ENCODE measurements around the gene TBC1D8. TPM values are rescaled to one million over a fixed set of nuclear protein-coding genes. Genes with fewer than 3 reads are reported as not detected.

TBC1D8 gene
- total RNA-seq, 1 experiment from 2014 or later: 139 TPM

DNA sequence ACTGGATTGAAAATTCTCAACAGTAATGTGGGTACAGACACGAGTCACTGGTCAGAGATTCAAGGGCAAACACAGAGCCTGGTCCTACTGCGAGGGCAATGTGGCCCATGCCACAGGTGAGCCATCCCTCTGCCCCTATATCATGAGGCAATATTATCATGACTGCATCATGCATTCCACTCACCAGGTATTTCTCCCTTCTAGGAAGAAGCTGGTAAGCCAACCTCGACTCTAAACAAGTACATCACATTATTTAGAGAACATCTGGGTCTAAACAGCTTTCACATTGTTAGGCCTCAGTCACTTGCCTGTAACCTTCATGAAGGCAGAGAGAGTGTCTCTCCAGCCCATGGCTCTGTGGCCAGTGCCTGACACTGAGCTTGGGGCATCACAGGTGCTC is 163.6 kb downstream of the TBC1D8 start:
- Histone ChIP-seq H3K27me3 (ENCODE audit: control insufficient read depth, insufficient read depth, low read length) (no peaks in the 10 kb centered on the region), H3K27ac (ENCODE audit: low read length) (no peak overlapping the region), H3K9me3 (ENCODE audit: control insufficient read depth, insufficient read depth, low read depth, low read length) (no peaks in the 10 kb centered on the region), H3K4me3 (ENCODE audit: low read depth in 2 of 2, low read length in 2 of 2) (no peak overlapping the region), H3K36me3 (ENCODE audit: control insufficient read depth, insufficient read depth, low read length) (0 out of 2 replicates have a peak, but pooled peaks cover 4% of the 10 kb centered on the region), H3K4me1 (ENCODE audit: control insufficient read depth, insufficient read depth, low read length) (peaks cover 11% of the 10 kb centered on the region)
- no peak for TF ChIP-seq TCF7L2 (IDR thresholded peaks at IDR 0.05; ENCODE audit: low read depth, low read length)
- TF ChIP-seq, protein P1, sequence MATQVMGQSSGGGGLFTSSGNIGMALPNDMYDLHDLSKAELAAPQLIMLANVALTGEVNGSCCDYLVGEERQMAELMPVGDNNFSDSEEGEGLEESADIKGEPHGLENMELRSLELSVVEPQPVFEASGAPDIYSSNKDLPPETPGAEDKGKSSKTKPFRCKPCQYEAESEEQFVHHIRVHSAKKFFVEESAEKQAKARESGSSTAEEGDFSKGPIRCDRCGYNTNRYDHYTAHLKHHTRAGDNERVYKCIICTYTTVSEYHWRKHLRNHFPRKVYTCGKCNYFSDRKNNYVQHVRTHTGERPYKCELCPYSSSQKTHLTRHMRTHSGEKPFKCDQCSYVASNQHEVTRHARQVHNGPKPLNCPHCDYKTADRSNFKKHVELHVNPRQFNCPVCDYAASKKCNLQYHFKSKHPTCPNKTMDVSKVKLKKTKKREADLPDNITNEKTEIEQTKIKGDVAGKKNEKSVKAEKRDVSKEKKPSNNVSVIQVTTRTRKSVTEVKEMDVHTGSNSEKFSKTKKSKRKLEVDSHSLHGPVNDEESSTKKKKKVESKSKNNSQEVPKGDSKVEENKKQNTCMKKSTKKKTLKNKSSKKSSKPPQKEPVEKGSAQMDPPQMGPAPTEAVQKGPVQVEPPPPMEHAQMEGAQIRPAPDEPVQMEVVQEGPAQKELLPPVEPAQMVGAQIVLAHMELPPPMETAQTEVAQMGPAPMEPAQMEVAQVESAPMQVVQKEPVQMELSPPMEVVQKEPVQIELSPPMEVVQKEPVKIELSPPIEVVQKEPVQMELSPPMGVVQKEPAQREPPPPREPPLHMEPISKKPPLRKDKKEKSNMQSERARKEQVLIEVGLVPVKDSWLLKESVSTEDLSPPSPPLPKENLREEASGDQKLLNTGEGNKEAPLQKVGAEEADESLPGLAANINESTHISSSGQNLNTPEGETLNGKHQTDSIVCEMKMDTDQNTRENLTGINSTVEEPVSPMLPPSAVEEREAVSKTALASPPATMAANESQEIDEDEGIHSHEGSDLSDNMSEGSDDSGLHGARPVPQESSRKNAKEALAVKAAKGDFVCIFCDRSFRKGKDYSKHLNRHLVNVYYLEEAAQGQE (IDR thresholded peaks at IDR 0.05; ENCODE audit: insufficient read depth in 1 of 2, low read depth in 2 of 2, low read length in 1 of 2): no peak
- TF ChIP-seq, protein P2, sequence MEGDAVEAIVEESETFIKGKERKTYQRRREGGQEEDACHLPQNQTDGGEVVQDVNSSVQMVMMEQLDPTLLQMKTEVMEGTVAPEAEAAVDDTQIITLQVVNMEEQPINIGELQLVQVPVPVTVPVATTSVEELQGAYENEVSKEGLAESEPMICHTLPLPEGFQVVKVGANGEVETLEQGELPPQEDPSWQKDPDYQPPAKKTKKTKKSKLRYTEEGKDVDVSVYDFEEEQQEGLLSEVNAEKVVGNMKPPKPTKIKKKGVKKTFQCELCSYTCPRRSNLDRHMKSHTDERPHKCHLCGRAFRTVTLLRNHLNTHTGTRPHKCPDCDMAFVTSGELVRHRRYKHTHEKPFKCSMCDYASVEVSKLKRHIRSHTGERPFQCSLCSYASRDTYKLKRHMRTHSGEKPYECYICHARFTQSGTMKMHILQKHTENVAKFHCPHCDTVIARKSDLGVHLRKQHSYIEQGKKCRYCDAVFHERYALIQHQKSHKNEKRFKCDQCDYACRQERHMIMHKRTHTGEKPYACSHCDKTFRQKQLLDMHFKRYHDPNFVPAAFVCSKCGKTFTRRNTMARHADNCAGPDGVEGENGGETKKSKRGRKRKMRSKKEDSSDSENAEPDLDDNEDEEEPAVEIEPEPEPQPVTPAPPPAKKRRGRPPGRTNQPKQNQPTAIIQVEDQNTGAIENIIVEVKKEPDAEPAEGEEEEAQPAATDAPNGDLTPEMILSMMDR (IDR thresholded peaks at IDR 0.05): no peak
- no peak for TF ChIP-seq SIN3A (IDR thresholded peaks at IDR 0.05; ENCODE audit: borderline replicate concordance, insufficient read depth, low read depth, low read length)
- no peak for TF ChIP-seq POLR2AphosphoS5 (IDR thresholded peaks at IDR 0.05; ENCODE audit: low read depth, low read length)
- DNase-seq (ENCODE audit: low read depth, low spot score) (no peak), ATAC-seq (no peak)
- intact Hi-C loops (cut with micrococcal nuclease; ENCODE audit: unreplicated experiment): loop anchor here (5.0 kb wide), 1 partner anchor 255 kb away; no protein-coding TSS in a partner anchor
- no TSS peak for BruUV-seq (replicated peaks)
- POLR2A ChIA-PET: interaction anchor here (0.5 kb wide), 1 partner anchor 257 kb away, joined by 3 read pairs; no protein-coding TSS in a partner anchor
- in situ Hi-C loops (cut with HindIII; ENCODE audit: low pct_unique_long_range_greater_than_20kb, low sequenced_read_pairs): no loop called here
- CTCF ChIA-PET: no interaction called here

DNA sequence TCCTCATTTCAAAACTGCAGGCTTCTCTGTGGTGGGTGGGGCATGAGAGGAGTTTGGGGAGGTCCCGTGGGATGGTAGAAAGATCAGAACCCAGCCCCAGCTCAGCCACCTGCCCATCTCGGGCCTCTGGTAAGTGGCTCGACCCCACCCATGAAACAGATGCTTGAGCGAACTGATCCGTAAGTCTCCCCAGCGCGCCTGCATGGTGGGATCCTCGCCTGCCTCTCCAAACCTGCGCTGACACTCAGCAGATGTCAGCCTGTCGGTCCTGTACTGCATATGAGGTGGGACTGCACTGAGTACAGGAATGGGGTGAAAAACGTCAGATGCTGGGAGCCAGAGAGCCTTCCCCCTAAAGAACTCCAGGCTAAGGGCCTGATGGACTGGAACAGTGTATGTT is 165.0 kb downstream of the TBC1D8 start:
- TF ChIP-seq SIN3A (IDR thresholded peaks at IDR 0.05; ENCODE audit: borderline replicate concordance, insufficient read depth, low read depth, low read length): no peak
- TF ChIP-seq POLR2AphosphoS5 (IDR thresholded peaks at IDR 0.05; ENCODE audit: low read depth, low read length): no peak
- TF ChIP-seq, protein P1 (IDR thresholded peaks at IDR 0.05; ENCODE audit: insufficient read depth in 1 of 2, low read depth in 2 of 2, low read length in 1 of 2): no peak
- TF ChIP-seq, protein P2 (IDR thresholded peaks at IDR 0.05): no peak
- no peak for TF ChIP-seq TCF7L2 (IDR thresholded peaks at IDR 0.05; ENCODE audit: low read depth, low read length)
- H3K9me3 ChIP-seq (ENCODE audit: control insufficient read depth, insufficient read depth, low read depth, low read length): no peaks in the 10 kb centered on the region
- no peak overlapping the region for H3K4me3 ChIP-seq (ENCODE audit: low read depth in 2 of 2, low read length in 2 of 2)
- peaks cover 11% of the 10 kb centered on the region for H3K4me1 ChIP-seq (ENCODE audit: control insufficient read depth, insufficient read depth, low read length)
- BruUV-seq (replicated peaks): no TSS peak
- H3K27me3 ChIP-seq (ENCODE audit: control insufficient read depth, insufficient read depth, low read length): no peaks in the 10 kb centered on the region
- ChIA-PET CTCF (interaction anchor here (0.7 kb wide), 1 partner anchor 376 kb away, joined by 4 read pairs; no protein-coding TSS in a partner anchor), POLR2A (no interaction called here)
- in situ Hi-C loops (cut with HindIII; ENCODE audit: low pct_unique_long_range_greater_than_20kb, low sequenced_read_pairs): no loop called here
- no peak for DNase-seq (ENCODE audit: low read depth, low spot score)
- 0 out of 2 replicates have a peak, but pooled peaks cover 4% of the 10 kb centered on the region for H3K36me3 ChIP-seq (ENCODE audit: control insufficient read depth, insufficient read depth, low read length)
- no peak overlapping the region for H3K27ac ChIP-seq (ENCODE audit: low read length)
- no peak for ATAC-seq
- intact Hi-C loops (cut with micrococcal nuclease; ENCODE audit: unreplicated experiment): loop anchor here (5.0 kb wide), 1 partner anchor 254 kb away; no protein-coding TSS in a partner anchor

All from Panc1 (cell line).